HCT116 (cell line): Measurements from ENCODE around the gene NOP16. TPM values are rescaled to one million over a fixed set of nuclear protein-coding genes. Genes with fewer than 3 reads are reported as not detected.

Experiments used
- ATAC-seq: fragments of 200-7000 bp; cut with Tn5 transposase; 2 replicates; pipeline ENCODE4 v1.9.1; 2020; ENCODE audit warnings: mild to moderate bottlenecking, moderate library complexity
- BruUV-seq: library from RNA; stranded (reverse); fragments of 400-500 nt; replicated peaks from 2 replicates; lab custom pipeline; 2021; lab: Mats Ljungman, UMichigan
- CTCF ChIA-PET: fragments of 300-600 bp; sonication (Branson Sonifier 250); formaldehyde crosslinking; loops from one replicate; lab custom pipeline; 2021; ENCODE audit warnings: antibody characterized with exemption; lab: Charles Lee
- POLR2A ChIA-PET: fragments of 300-600, 350-600 bp; sonication (Branson Sonifier 250); formaldehyde crosslinking; loops from one replicate; lab custom pipeline; 2021; ENCODE audit warnings: antibody characterized with exemption; lab: Charles Lee
- RAD21 ChIA-PET, 2 experiments: fragments of 300-600 bp; sonication (Branson Sonifier 250); formaldehyde crosslinking; loops; one replicate each; lab custom pipeline; 2023; ENCODE audit warnings: low total read pairs in 2 of 2; ENCODE audit not compliant: uncharacterized antibody in 2 of 2, unreplicated experiment in 2 of 2, low non-redundant PET in 1 of 2; lab: Charles Lee
- DNase-seq: peaks from one replicate; pipeline ENCODE4 v3.0.0-alpha.2; 2010; ENCODE audit warnings: low read depth, low spot score
- H2AFZ ChIP-seq: fragments of 200-600 bp; shearing (Covaris generic), sonication (generic); 2 replicates; pipeline ENCODE4 v1.6.1; 2017; ENCODE audit warnings: low read depth, mixed run types, mixed read lengths, antibody characterized with exemption, low read length; ENCODE audit not compliant: poor library complexity, severe bottlenecking
- H3K27ac ChIP-seq: 2 replicates; pipeline ENCODE4 v1.5.1; 2012; ENCODE audit warnings: low read depth, low read length
- H3K27me3 ChIP-seq: fragments of 200-600 bp; sonication (generic); 2 replicates; pipeline ENCODE4 v1.6.1; 2016; ENCODE audit warnings: mixed run types, low read length, mixed read lengths; ENCODE audit not compliant: insufficient read depth
- H3K36me3 ChIP-seq, 2 experiments: fragments of 200-500 bp in 1 of 2; fragments of 200-600 bp in 1 of 2; sonication (Bioruptor generic) in 1 of 2; sonication (generic) in 1 of 2; 2 replicates each; pipeline versions ENCODE4 v1.5.1 to v1.6.1; 2014 to 2016; ENCODE audit warnings: low read length in 2 of 2, inconsistent platforms in 1 of 2, mixed read lengths in 1 of 2, mixed run types in 1 of 2; ENCODE audit not compliant: insufficient read depth in 2 of 2, control insufficient read depth in 1 of 2
- H3K4me1 ChIP-seq, 2 experiments: fragments of 200-600 bp in 1 of 2; sonication (generic) in 1 of 2; 2 replicates each; pipeline versions ENCODE4 v1.5.1 to v1.6.1; 2012 to 2017; ENCODE audit warnings: low read length in 2 of 2, inconsistent platforms in 1 of 2, mild to moderate bottlenecking in 1 of 2, mixed read lengths in 1 of 2, mixed run types in 1 of 2, moderate library complexity in 1 of 2; ENCODE audit not compliant: insufficient read depth in 2 of 2, control insufficient read depth in 1 of 2
- H3K4me2 ChIP-seq: fragments of 200-600 bp; sonication (generic); 2 replicates; pipeline ENCODE4 v1.6.1; 2017; ENCODE audit warnings: mixed run types, low read length, mixed read lengths
- H3K4me3 ChIP-seq, 2 experiments: fragments of 200-600 bp in 1 of 2; sonication (generic) in 1 of 2; replicated peaks in 1 of 2; 2 replicates each; pipeline ENCODE4 v1.5.1; 2011 to 2016; ENCODE audit warnings: low read length in 2 of 2, control low read depth in 1 of 2, low read depth in 1 of 2, mild to moderate bottlenecking in 1 of 2, mixed read lengths in 1 of 2, mixed run types in 1 of 2
- H3K79me2 ChIP-seq: fragments of 200-600 bp; sonication (generic); 2 replicates; pipeline ENCODE4 v1.6.1; 2017; ENCODE audit warnings: mild to moderate bottlenecking, mixed run types, low read length, moderate library complexity, mixed read lengths; ENCODE audit not compliant: insufficient read depth
- H3K9ac ChIP-seq: fragments of 200-600 bp; sonication (generic); 2 replicates; pipeline ENCODE4 v1.6.1; 2016; ENCODE audit warnings: low read length, mixed read lengths
- H3K9me2 ChIP-seq: fragments of 200-600 bp; sonication (generic), shearing (Covaris generic); 2 replicates; pipeline ENCODE4 v1.6.1; 2017; ENCODE audit warnings: mixed run types, mild to moderate bottlenecking, moderate library complexity; ENCODE audit not compliant: insufficient read depth
- H3K9me3 ChIP-seq, 2 experiments: fragments of 200-500 bp in 1 of 2; fragments of 200-600 bp in 1 of 2; sonication (Bioruptor generic) in 1 of 2; sonication (generic) in 1 of 2; 2 replicates each; pipeline ENCODE4 v1.6.1; 2014 to 2017; ENCODE audit warnings: low read length in 2 of 2, mixed read lengths in 2 of 2, inconsistent platforms in 1 of 2, low read depth in 1 of 2, mild to moderate bottlenecking in 1 of 2, mixed run types in 1 of 2, moderate library complexity in 1 of 2; ENCODE audit not compliant: control insufficient read depth in 1 of 2, insufficient read depth in 1 of 2
- H4K20me1 ChIP-seq: fragments of 200-600 bp; sonication (generic), shearing (Covaris generic); 2 replicates; pipeline ENCODE4 v1.6.1; 2017; ENCODE audit warnings: mixed run types, mild to moderate bottlenecking, moderate library complexity; ENCODE audit not compliant: insufficient read depth
- CBX3 ChIP-seq: IDR thresholded peaks from 2 replicates; pipeline ENCODE4 v1.6.1; 2012; ENCODE audit warnings: low read depth
- CEBPB ChIP-seq: IDR thresholded peaks from 2 replicates; pipeline ENCODE4 v1.6.1; 2012; ENCODE audit warnings: low read depth
- EGR1 ChIP-seq: IDR thresholded peaks from 2 replicates; pipeline ENCODE4 v1.6.1; 2012; ENCODE audit warnings: low read depth
- ELF1 ChIP-seq: IDR thresholded peaks from 2 replicates; pipeline ENCODE4 v1.6.1; 2012; ENCODE audit warnings: low read depth, borderline replicate concordance
- FOSL1 ChIP-seq: IDR thresholded peaks from 2 replicates; pipeline ENCODE4 v1.6.1; 2012; ENCODE audit warnings: low read depth
- JUND ChIP-seq: IDR thresholded peaks from 2 replicates; pipeline ENCODE4 v1.6.1; 2012
- POLR2A ChIP-seq: IDR thresholded peaks from 2 replicates; pipeline ENCODE4 v1.7.0; 2011; ENCODE audit warnings: borderline replicate concordance; ENCODE audit not compliant: insufficient read depth, insufficient read length; ENCODE audit errors: extremely low read depth
- POLR2AphosphoS5 ChIP-seq: IDR thresholded peaks from 2 replicates; pipeline ENCODE4 v1.6.1; 2011; ENCODE audit warnings: mild to moderate bottlenecking, low read depth, low read length, moderate library complexity
- RAD21 ChIP-seq: IDR thresholded peaks from 2 replicates; pipeline ENCODE4 v1.6.1; 2012; ENCODE audit warnings: low read depth, mild to moderate bottlenecking
- SIN3A ChIP-seq: IDR thresholded peaks from 2 replicates; pipeline ENCODE4 v1.6.1; 2012; ENCODE audit warnings: low read depth
- SRF ChIP-seq: IDR thresholded peaks from 2 replicates; pipeline ENCODE4 v1.6.1; 2012; ENCODE audit warnings: low read depth
- YY1 ChIP-seq: IDR thresholded peaks from 2 replicates; pipeline ENCODE4 v1.6.1; 2011; ENCODE audit warnings: low read length, low read depth, moderate library complexity, mild to moderate bottlenecking; ENCODE audit not compliant: insufficient replicate concordance; ENCODE audit errors: extremely low read depth
- ZFX ChIP-seq: fragments of 450-650 bp; IDR thresholded peaks from 2 replicates; pipeline ENCODE4 v1.6.1; 2017
- ZNF274 ChIP-seq: fragments of 200-500 bp; sonication (Bioruptor generic); IDR thresholded peaks from 2 replicates; pipeline ENCODE4 v1.6.1; 2014; ENCODE audit warnings: mild to moderate bottlenecking, low read depth, low read length, inconsistent platforms
- intact Hi-C: fragments of 100-400 bp; cut with micrococcal nuclease; formaldehyde crosslinking; loops from 2 replicates; pipeline ENCODE4 v1.10.0; 2022
- total RNA-seq: library from RNA; stranded (reverse); gene quantifications from one replicate; pipeline ENCODE4 v1.2.1, GENCODE V29; 2021; ENCODE audit not compliant: unreplicated experiment
- TF ChIP-seq, protein P1 (sequence below), 3 experiments: fragments of 200-600 bp in 1 of 3; sonication (generic) in 1 of 3; IDR thresholded peaks in 2 of 3; conservative IDR thresholded peaks in 1 of 3; 2 replicates each; pipeline ENCODE4 v1.5.1; 2012 to 2017; ENCODE audit warnings: low read depth in 2 of 3, low read length in 2 of 3, antibody characterized with exemption in 1 of 3, borderline replicate concordance in 1 of 3, control low read depth in 1 of 3, mild to moderate bottlenecking in 1 of 3, mixed read lengths in 1 of 3, mixed run types in 1 of 3, moderate library complexity in 1 of 3; ENCODE audit not compliant: insufficient read depth in 1 of 3
- TF ChIP-seq, protein P2 (sequence below): IDR thresholded peaks from 2 replicates; pipeline ENCODE4 v1.6.1; 2011; ENCODE audit warnings: mild to moderate bottlenecking, low read length, moderate library complexity; ENCODE audit not compliant: insufficient replicate concordance; ENCODE audit errors: extremely low read depth
- TF ChIP-seq, protein P3 (sequence below): IDR thresholded peaks from 2 replicates; pipeline ENCODE4 v1.6.1; 2012
- TF ChIP-seq, protein P4 (sequence below): IDR thresholded peaks from 2 replicates; pipeline ENCODE4 v1.6.1; 2012

NOP16 gene
- total RNA-seq, 1 experiment from 2014 or later, result 67.1 TPM

DNA sequence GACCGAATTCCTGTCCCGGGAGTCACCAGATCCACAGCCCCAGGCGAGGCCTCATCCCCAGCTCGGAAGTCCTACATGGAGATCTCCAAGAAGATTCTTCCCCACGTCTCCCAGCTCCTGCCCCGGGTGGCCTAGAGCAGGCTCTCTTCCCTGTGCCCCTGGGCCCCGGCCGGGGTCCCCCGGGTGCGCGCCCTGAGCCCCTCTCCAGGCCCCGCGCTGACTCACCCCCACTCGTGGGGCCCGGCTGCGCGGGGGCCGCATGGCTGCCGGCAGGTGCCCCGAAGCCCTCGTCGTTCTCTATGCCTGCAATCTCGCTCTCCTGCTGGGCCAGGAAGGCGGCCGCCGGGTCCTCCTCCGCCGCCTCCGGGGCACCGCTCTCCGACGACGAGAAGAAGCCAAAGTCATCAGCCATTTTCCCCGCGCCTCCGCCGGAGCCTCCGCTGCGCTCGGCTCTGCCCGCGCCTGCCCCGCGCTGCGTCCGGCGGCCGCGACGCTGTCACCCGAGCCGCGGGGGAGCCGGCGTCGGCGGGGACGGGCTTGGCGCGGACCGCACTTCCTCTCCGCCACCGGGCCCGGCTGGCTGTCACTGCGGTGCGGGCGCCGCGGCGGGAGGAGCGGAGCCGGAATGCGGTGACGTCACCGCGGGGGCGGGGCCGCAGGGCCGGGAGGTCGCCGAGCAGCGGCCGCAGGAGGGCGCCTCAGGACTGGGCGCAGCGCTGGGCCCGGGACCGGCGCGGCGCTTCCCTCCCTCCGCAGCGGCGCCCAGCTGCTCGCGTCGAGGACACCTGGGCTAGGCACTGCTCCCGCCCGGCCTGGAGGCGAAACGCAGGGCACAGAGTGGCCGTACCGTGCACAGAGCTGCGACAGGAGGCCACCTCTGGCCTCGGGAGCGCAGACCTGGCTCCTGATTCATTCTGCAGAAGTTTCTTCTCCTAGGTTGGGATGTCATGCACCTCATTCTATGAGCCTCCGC, 27.8 kb upstream of the NOP16 start, which contains the start of gene CLTB:
Gene CLTB (minus strand): TSS at position 588 of the 973 bp plus-strand sequence. CDS start 176 bp downstream, at position 412.
- BruUV-seq, result no TSS peak
- ATAC-seq (peak; percentile 98), DNase-seq (peak; percentile 77)
- Histone ChIP-seq H4K20me1 (no peaks in the 10 kb centered on the region), H3K27ac (peak within 1 kb of the TSS; percentile 75), H3K9ac (peak within 1 kb of the TSS; percentile 84), H3K27me3 (no peaks in the 10 kb centered on the region), H3K9me3 (peaks cover 0 to 3% of the 10 kb centered on the region in 2 experiments; a peak in 1 of 4 replicates), H3K79me2 (peaks cover 22% of the 10 kb centered on the region), H3K4me1 (peaks cover 15 to 36% of the 10 kb centered on the region in 2 experiments), H3K4me3 (peak within 1 kb of the TSS; percentile 71 to 75), H2AFZ (peak within 1 kb of the TSS; percentile 86), H3K4me2 (peak within 1 kb of the TSS; percentile 92), H3K36me3 (no peaks in the 10 kb centered on the region), H3K9me2 (no peaks in the 10 kb centered on the region)
- ChIA-PET CTCF (interaction anchor here (0.6 to 1.9 kb wide), 8 partner anchors 32 to 686 kb away, joined by 3 to 7 read pairs (median 5); partner anchors contain the start of genes FAF2 and RNF44), POLR2A (interaction anchor here (0.6 to 0.8 kb wide), 2 partner anchors 28 to 122 kb away, joined by 3 read pairs; partner anchors contain the start of genes HIGD2A and NOP16), RAD21 (interaction anchor here (0.6 to 1.3 kb wide), 6 partner anchors 45 to 244 kb away, joined by 3 to 5 read pairs (median 4); partner anchors contain the start of gene RNF44 (in 1 of the 2))
- intact Hi-C loops, result loop anchor here (1.0 to 5.0 kb wide), 5 partner anchors 32 to 203 kb away; partner anchors contain the start of genes FAF2 and RNF44
- TF ChIP-seq ZFX, result peak; percentile 58
- TF ChIP-seq, protein P1, sequence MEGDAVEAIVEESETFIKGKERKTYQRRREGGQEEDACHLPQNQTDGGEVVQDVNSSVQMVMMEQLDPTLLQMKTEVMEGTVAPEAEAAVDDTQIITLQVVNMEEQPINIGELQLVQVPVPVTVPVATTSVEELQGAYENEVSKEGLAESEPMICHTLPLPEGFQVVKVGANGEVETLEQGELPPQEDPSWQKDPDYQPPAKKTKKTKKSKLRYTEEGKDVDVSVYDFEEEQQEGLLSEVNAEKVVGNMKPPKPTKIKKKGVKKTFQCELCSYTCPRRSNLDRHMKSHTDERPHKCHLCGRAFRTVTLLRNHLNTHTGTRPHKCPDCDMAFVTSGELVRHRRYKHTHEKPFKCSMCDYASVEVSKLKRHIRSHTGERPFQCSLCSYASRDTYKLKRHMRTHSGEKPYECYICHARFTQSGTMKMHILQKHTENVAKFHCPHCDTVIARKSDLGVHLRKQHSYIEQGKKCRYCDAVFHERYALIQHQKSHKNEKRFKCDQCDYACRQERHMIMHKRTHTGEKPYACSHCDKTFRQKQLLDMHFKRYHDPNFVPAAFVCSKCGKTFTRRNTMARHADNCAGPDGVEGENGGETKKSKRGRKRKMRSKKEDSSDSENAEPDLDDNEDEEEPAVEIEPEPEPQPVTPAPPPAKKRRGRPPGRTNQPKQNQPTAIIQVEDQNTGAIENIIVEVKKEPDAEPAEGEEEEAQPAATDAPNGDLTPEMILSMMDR (IDR thresholded peaks at IDR 0.05 in 2 of 3, conservative IDR thresholded peaks at IDR 0.05 in 1 of 3; ENCODE audit: borderline replicate concordance in 1 of 3, insufficient read depth in 1 of 3, low read depth in 2 of 3, low read length in 2 of 3), result peak; percentile 32 to 81 (median 48); a peak in 5 of 6 replicates
- no peak for TF ChIP-seq FOSL1
- TF ChIP-seq JUND, result 0 out of 2 replicates have a peak, but pooled peaks have one; percentile 4
- peak; percentile 74; the same call in 1 of the 2 replicates for TF ChIP-seq POLR2AphosphoS5
- peak; percentile 37 for TF ChIP-seq YY1
- TF ChIP-seq, protein P2, sequence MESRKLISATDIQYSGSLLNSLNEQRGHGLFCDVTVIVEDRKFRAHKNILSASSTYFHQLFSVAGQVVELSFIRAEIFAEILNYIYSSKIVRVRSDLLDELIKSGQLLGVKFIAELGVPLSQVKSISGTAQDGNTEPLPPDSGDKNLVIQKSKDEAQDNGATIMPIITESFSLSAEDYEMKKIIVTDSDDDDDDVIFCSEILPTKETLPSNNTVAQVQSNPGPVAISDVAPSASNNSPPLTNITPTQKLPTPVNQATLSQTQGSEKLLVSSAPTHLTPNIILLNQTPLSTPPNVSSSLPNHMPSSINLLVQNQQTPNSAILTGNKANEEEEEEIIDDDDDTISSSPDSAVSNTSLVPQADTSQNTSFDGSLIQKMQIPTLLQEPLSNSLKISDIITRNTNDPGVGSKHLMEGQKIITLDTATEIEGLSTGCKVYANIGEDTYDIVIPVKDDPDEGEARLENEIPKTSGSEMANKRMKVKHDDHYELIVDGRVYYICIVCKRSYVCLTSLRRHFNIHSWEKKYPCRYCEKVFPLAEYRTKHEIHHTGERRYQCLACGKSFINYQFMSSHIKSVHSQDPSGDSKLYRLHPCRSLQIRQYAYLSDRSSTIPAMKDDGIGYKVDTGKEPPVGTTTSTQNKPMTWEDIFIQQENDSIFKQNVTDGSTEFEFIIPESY, result peak; percentile 61
- TF ChIP-seq CEBPB, result no peak
- TF ChIP-seq ELF1, result no peak
- no peak for TF ChIP-seq EGR1
- no peak for TF ChIP-seq SRF
- TF ChIP-seq ZNF274, result no peak
- peak; percentile 86 for TF ChIP-seq RAD21
- TF ChIP-seq, protein P3, sequence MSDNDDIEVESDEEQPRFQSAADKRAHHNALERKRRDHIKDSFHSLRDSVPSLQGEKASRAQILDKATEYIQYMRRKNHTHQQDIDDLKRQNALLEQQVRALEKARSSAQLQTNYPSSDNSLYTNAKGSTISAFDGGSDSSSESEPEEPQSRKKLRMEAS, result peak; percentile 92
- peak; percentile 75 for TF ChIP-seq CBX3
- peak; percentile 16; the same call in 1 of the 2 replicates for TF ChIP-seq SIN3A
- TF ChIP-seq, protein P4, sequence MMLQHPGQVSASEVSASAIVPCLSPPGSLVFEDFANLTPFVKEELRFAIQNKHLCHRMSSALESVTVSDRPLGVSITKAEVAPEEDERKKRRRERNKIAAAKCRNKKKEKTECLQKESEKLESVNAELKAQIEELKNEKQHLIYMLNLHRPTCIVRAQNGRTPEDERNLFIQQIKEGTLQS, result no peak
- no peak for TF ChIP-seq POLR2A
